Dermis blood vessel endothelial cell (primary cell): ENCODE results near the gene CPHXL2. TPM values are rescaled to one million over a fixed set of nuclear protein-coding genes. Genes with fewer than 3 reads are reported as not detected.

Experiments used
- DNase-seq: peaks from one replicate; pipeline ENCODE4 v3.0.0; 2010
- total RNA-seq: library from RNA; depleted of rRNA; stranded (reverse); fragments of >200 nt; gene quantifications from 2 replicates; pipeline ENCODE4 v1.2.3, GENCODE V29; 2014

Gene CPHXL2
- total RNA-seq, result not detected in 2 replicates

GRCh38 chr16:75676909-75677308 is at the start of gene CPHXL2:
Gene CPHXL2 (minus strand): TSS chr16:75677009. CDS start chr16:75676999, 10 bp downstream.
- DNase-seq, result no peak

- DNase-seq, result no peak
Observed at GRCh38 chr16:75726390-75726789, 49.6 kb upstream of the CPHXL2 start, which contains the start of gene CPHXL. Gene CPHXL (minus strand): TSS chr16:75726490. CDS start chr16:75726442, 48 bp downstream.

GRCh38 chr16:75718452-75718851 is 41.6 kb upstream of the CPHXL2 start:
- no peak for DNase-seq

- no peak for DNase-seq
Observed at GRCh38 chr16:75714661-75715060, 37.9 kb upstream of the CPHXL2 start.

GRCh38 chr16:75710344-75710743 is 33.5 kb upstream of the CPHXL2 start:
- no peak for DNase-seq

- no peak for DNase-seq
Observed at GRCh38 chr16:75703306-75703705, 26.5 kb upstream of the CPHXL2 start.

- DNase-seq, result no peak
Observed at GRCh38 chr16:75702242-75702641, 25.4 kb upstream of the CPHXL2 start.

- no peak for DNase-seq
Observed at GRCh38 chr16:75701361-75701760, 24.6 kb upstream of the CPHXL2 start, which contains the start of gene DUXB. Gene DUXB (minus strand): TSS chr16:75701461. CDS start chr16:75701418, 43 bp downstream.

- no peak for DNase-seq
Observed at GRCh38 chr16:75697571-75697970, 20.8 kb upstream of the CPHXL2 start.

- DNase-seq, result no peak
Observed at GRCh38 chr16:75695708-75696107, 18.9 kb upstream of the CPHXL2 start.

- DNase-seq, result no peak
Observed at GRCh38 chr16:75687361-75687760, 10.6 kb upstream of the CPHXL2 start.

- DNase-seq, result no peak
Observed at GRCh38 chr16:75682308-75682707, 5.5 kb upstream of the CPHXL2 start.

- peak; percentile 74 for DNase-seq
Observed at GRCh38 chr16:75679366-75679765, 2.6 kb upstream of the CPHXL2 start.

- DNase-seq, result no peak
Observed at GRCh38 chr16:75667503-75667902, 9.3 kb downstream of the CPHXL2 start.

GRCh38 chr16:75660726-75661302 is 16.0 kb downstream of the CPHXL2 start:
- DNase-seq, result peak; percentile 67

- no peak for DNase-seq
Observed at GRCh38 chr16:75660321-75660720, 16.5 kb downstream of the CPHXL2 start.

- DNase-seq, result no peak
Observed at GRCh38 chr16:75658175-75658574, 18.6 kb downstream of the CPHXL2 start.

GRCh38 chr16:75653922-75654321 is 22.9 kb downstream of the CPHXL2 start:
- no peak for DNase-seq

GRCh38 chr16:75648265-75649076 is 28.3 kb downstream of the CPHXL2 start:
- DNase-seq, result peak; percentile 86

- DNase-seq, result peak; percentile 96
Observed at GRCh38 chr16:75647492-75648264, 29.1 kb downstream of the CPHXL2 start, which contains the start of the genes KARS1 and TERF2IP. Gene KARS1 (minus strand): TSS chr16:75647665. CDS start chr16:75647639, 26 bp downstream. Gene TERF2IP (plus strand): TSS chr16:75647773. CDS start chr16:75647883, 110 bp downstream.

GRCh38 chr16:75647112-75647491 is 29.7 kb downstream of the CPHXL2 start:
- DNase-seq, result no peak

GRCh38 chr16:75644240-75645012 is 32.4 kb downstream of the CPHXL2 start:
- no peak for DNase-seq
